Fibroblast of skin of right quadriceps (primary cell): Measurements from ENCODE around the gene SLC24A4.

ENCODE experiments used
- DNase-seq: peaks from one replicate; pipeline ENCODE4 v3.0.0-alpha.2; 2013

Gene SLC24A4

DNA sequence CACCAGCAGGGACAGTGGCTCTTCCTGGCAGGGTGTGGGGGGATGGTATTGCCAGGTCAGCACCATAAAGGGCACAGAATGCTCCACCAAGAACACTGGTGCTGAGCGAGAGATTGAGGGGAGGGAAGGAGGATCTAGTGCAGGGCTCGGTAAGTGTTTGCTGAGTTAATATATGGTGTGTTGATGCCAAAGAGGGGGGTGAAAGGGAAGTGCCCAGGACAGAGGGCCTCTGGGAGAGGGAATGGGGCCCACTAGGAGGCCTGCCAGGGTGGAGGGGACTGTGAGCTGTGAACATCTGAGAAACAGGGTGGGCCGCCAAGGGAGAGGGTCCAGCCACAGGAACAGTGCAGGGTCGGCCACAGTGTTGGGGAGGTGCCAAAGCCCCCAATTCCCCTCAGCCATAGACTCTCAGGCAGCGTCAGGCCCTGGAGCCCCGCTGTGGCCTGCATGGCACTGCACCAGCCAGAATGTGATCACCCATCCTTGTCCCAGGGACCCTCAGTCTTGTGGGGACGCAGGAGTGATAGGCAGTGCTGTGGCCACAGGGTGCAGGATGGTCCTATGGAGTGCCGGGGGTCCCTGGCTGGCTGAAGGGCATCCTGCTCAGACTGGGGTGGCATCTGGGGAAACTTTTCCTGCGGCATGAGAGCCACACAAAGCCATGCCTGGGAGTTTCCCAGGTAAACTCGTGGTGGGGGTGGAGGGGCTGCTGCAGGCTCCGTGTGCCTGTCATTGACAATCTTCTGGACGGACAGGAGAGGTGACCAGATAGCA, 202.5 kb downstream of the SLC24A4 start:
- no peak for DNase-seq

DNA sequence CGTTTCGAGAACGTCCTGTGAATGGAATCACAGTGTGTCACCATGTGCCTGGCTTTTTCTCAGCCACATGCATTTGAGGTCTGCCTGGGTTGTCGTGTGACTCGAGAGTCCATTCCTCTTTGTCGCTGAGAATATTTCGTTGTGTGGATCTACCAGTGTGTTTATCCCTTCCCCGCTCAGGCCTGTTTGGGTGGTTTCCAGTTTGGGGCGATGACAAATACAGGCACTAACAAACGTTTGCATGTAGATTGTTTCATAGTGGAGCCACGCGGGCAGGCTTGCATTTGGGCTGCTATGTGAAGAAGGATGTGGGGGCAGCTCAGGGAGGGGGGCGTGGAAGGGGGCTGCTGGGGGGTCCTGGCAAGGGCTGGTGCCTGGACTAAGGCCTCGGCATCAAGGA, 204.8 kb downstream of the SLC24A4 start:
- DNase-seq: peak; percentile 56

- DNase-seq: no peak
Observed at GRCh38 chr14:92528486-92529100, 205.6 kb downstream of the SLC24A4 start.

- DNase-seq: no peak
Observed at GRCh38 chr14:92529903-92530302, 206.9 kb downstream of the SLC24A4 start.

DNA sequence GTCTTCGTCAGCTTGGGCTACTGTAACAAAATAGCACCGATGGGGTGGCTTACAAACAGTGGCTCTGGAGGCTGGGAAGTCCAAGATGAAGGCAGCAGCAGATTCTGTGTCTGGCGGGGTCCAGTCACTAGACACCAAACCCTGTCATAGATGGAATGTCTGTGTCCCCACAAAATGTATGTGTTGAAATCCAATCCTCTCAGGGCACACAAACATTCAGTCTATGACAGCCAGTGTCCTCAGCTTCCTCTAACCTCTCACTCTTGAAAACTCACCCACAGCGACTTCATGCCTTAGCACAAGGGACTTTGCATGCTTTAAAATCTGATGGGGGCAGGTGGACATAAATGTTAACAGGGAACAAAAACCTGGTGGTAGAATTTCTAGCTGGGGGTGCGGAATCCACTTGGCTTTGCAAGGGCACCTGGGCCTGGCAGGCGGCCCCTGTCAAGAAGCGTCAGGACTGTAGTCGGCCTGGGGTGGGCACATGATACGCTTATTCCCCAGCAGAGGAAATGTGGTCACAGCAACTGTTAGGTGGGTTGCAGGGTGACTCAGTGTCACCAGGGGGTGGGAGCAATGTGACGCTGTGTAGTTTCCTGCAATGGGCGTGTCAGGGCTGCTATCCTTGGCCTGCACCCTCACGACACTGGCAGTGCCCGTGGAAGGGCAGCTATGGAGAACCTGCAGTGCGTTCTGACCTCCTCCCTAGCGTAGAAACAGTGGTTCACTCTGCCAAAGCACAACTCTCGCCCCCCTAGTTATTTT, 208.3 kb downstream of the SLC24A4 start:
- no peak for DNase-seq

DNA sequence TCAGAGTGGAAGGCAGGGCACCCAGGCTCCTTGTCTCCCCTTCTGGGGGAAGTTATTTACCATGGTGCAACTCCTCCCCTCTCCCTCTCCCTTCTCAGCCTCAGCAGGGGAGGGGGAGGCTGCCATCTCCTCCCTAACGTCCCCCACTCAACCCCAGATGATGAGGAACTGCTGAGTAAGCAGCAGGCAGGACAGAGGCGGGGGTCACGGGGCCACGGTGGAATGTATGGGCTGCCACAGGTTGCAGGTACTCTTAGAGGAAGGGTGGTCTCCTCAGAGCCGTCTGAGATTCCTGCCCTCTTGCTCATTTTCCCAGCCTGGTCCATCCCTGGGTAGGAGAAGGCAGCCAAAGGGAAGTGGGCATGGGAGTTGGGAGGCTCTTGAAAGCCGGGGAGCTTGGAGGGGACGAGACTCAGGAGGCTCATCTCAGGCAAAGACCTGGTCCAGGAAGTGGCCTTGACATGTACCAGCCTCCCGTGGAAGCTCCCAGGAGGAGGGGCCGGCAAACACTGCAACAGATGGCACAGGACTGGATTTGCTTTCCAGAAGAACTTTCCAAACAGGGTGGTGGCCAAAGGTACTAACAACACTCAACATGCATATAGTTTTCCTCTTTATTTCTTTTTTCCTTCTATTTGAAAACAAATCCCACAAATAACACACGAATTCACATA, 209.7 kb downstream of the SLC24A4 start:
- no peak for DNase-seq

GRCh38 chr14:92534932-92535643, 212.1 kb downstream of the SLC24A4 start:
- no peak for DNase-seq

GRCh38 chr14:92536231-92536630, 213.3 kb downstream of the SLC24A4 start:
- peak; percentile 80 for DNase-seq

- DNase-seq: no peak
Observed at GRCh38 chr14:92538412-92538985, 215.5 kb downstream of the SLC24A4 start.

- no peak for DNase-seq
Observed at GRCh38 chr14:92539419-92539818, 216.5 kb downstream of the SLC24A4 start.

DNA sequence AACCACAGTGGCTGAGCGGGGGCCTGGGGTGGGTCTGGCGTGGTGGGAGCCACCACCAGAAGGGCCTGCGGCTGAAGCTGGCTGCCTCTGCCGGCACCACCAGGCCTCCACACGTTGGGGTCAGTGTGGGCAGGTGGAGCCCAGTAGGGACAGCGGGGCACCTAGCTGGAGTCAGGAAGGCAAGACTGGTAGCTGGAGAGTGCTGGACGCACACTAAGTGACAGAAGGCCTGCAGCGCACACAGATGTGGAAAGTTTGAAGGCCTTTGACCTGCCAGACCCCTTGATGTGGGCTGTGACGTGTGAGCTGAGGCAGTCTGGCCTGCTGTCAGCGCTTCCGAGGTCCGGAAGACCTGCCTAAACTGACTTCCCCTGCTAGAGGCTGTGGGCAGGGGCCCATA, 216.9 kb downstream of the SLC24A4 start:
- peak; percentile 17 for DNase-seq

- peak; percentile 99 for DNase-seq
Observed at GRCh38 chr14:92540472-92541048, 217.6 kb downstream of the SLC24A4 start.

GRCh38 chr14:92542766-92543554, 220.0 kb downstream of the SLC24A4 start:
- no peak for DNase-seq

- DNase-seq: no peak
Observed at GRCh38 chr14:92544051-92544720, 221.2 kb downstream of the SLC24A4 start.

- peak; percentile 31 for DNase-seq
Observed at GRCh38 chr14:92546347-92547053, 223.5 kb downstream of the SLC24A4 start.

GRCh38 chr14:92549105-92549858, 226.3 kb downstream of the SLC24A4 start:
- no peak for DNase-seq

DNA sequence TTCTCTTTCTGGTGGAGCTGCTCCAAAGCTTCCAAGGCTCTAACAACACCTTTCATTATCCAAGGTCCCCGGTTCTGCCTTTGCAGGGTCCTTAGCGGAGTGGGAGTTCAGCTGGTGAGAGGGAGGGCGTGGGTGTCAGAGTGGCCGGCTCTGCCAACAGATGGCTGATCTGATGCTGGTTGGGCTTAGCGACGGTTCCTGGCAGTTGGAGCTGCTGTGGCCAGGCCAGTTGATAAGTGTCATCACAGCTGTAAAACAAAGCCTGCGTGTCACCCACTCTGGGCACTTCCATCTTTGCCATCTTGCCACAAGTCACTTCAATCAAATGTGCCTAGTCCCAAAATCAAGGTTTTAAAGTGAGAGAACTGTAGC, 226.9 kb downstream of the SLC24A4 start:
- peak; percentile 43 for DNase-seq
